CD4-positive, alpha-beta T cell treated with Interleukin-2 at 100 ng/mL for 4 hours (primary cell): ENCODE measurements around the gene KLHL13.
"Not testable (repeated sequence)": the region's sequence is repeated elsewhere in the genome, so short reads cannot be mapped to it uniquely, and the experiment has no call there.

Source experiments
- DNase-seq: peaks from one replicate; pipeline ENCODE4 v3.0.0-alpha.2; 2020; ENCODE audit warnings: low spot score

Gene KLHL13, protein sequence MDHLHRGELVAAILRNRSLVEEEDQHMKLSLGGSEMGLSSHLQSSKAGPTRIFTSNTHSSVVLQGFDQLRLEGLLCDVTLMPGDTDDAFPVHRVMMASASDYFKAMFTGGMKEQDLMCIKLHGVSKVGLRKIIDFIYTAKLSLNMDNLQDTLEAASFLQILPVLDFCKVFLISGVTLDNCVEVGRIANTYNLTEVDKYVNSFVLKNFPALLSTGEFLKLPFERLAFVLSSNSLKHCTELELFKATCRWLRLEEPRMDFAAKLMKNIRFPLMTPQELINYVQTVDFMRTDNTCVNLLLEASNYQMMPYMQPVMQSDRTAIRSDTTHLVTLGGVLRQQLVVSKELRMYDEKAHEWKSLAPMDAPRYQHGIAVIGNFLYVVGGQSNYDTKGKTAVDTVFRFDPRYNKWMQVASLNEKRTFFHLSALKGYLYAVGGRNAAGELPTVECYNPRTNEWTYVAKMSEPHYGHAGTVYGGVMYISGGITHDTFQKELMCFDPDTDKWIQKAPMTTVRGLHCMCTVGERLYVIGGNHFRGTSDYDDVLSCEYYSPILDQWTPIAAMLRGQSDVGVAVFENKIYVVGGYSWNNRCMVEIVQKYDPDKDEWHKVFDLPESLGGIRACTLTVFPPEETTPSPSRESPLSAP

DNA sequence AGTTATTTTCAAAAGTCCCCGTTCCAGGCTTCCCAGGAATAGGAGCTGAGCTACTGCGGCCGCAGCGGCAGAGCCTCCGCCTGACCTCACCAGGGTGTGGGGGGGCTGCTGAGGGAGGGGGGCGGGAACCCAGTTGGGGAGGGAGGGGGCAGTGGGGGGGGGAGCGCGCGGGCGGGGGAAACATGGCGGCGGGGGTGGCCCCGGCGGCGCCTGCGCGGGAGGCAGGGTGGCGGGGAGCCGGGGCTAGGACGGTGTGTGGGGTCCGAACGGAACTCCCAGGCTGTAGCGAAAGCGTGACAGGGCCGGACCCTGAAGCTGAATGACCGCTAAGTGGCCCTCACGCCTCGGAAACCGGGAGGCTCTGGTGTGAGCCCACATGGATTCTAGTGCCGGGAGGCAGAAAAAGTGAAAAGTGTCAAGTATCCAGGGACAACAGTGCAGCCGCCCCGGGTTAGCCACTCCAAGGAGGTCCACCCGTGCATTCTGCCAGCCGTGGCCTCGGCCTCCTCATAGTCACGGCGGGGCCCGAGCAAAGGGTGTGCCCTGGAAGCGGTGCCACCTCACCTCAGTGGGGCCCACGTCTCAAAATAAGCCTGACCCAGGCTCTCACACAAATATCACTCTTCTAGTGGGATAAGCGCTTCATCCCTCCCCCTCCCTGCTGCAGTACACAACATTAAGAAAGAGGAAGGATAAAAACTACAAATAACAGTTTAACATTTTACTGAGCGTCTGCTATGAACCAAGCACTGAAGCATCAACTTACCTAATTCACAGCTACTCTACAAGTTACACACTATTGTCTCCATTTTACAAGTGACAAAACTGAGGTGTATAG, at the start of gene KLHL13:
Gene KLHL13, minus strand, starts transcription at position 98 of the 838 bp plus-strand sequence. CDS start 88,337 bp downstream, outside the sequence.
- DNase-seq = no peak

DNA sequence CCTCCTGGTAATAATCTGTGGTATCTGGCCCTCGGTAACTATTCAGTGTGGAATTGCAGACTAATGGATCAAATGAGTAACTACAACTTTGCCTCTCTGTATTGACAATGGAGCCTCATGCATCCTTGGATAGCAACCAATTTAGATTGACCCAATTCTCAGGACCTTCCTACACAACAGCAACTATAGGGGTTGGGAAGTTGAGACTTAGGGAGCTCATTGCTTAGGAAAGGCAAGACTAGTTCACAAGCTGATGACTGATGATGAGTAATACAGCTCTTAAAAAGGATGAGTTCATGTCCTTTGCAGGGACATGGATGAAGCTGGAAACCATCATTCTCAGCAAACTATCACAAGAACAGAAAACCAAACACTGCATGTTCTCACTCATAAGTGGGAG, 47.5 kb upstream of the KLHL13 start:
- no peak for DNase-seq

DNA sequence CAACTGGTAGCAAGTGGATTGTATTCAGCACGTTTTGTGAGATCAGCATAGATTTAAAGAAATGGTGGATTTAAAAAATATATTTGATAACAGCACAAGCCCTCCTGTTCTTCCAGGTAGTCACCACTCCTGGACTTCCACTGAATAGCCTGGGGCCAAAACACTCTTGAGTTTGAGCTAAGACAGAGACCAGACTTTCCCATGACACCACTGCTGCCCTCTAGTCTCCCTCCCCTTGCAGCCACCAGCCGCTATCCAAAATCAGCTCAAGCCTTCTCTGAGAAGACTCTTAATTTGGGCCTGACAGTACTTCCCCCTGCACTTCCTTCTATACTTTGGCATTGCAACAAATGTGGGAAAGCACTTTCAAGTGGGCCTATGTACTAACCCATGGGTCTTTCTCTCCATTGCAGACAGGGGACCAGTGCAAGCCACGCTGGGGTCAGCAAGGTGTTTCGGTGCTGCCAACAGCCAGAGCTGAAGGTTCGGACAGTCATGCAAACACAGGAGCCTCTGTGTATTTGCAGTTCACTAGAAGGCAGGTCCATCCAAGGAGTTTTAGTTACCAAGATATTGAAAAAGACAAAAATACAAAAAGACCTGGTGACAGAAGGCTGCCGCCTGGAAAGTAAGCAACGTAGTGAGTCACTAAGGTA, 40.5 kb upstream of the KLHL13 start:
- no peak for DNase-seq

DNA sequence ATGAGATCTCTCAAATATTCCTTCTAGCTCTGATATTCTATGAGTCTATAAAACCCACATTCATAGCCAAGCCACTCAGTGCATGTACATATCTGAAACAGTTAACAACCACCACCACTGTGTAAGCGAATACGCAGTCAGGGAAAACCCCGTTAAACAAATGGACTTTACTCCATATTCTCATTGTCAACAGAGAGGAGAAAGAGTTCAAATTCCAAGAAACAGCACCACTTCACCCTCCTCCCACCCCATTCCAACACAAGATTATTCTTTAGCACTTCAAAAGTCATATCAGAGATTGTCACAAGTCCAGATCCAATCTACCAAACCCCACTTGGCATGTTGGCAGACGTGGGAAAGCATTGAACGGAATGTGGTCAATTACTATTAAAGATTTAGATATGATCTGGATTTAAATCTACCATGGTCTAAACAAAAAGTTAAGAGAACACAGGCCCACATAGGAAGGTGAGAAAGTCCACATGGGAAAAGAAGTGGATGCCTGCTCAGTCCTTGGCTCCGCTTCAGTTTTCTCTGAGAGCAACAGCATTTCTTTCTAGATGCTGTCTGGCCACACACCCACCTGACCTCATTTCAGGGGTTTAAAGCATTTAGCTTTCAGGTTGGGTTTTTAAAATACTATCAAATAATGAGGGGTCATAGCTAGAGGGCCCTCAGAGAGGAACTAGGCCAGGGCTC, 39.8 kb upstream of the KLHL13 start:
- no peak for DNase-seq

DNA sequence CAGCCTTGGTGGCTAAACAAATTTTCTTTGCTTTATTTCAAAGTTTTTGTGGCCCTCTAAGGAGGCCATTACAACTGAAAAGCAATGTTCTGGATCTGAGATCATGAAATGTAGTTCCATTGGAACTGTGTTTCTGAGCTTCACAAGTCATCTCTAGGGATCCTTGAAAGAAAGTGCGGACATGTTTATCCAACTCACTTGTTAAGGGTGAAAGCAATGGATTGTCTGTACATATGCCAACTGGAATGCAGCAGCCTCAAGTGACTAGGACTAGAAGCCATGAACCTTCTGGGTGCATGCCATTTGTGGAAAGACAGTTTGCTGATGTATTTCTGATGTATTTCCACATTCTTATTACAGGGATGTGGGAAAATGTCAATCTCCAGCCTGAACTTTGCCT, 36.7 kb upstream of the KLHL13 start:
- no peak for DNase-seq

DNA sequence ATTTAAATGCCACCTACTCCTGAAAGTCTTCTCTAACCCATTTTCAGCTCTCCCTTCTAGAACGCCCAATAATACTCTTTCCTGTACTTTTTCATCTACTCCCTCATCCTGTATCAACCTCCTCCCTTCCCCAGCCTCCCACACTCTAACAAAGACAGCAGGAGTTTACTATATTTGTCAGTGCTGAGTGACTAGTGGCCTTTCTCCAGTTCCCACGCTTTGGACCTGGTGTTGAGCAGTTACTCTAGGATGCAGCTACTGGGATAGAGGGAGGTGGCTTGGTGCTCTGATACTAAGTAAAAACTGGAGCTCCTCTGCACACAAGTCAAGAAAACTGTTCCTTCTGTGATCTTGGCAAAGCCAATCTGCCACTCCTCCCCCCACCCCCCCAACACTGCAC, 36.1 kb upstream of the KLHL13 start:
- no peak for DNase-seq

DNA sequence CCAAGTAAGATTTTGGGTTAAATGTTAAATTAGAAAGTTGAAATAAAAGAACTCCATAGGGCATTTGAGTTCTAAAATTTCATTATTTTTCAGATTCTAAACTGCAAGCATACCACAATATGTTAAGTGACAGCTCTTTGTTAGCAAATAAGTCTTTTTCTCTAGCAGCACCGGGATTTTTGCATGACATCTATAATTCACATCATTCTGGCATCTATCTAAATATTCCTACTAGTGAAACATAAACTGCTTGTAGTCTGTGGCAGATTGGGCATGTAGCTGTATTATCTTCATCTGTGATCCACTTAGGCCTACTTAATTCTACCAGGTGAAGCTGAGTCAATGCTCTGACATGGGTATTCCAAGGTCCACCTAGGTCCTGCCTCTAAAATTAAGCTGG, 32.1 kb upstream of the KLHL13 start:
- DNase-seq = no peak

DNA sequence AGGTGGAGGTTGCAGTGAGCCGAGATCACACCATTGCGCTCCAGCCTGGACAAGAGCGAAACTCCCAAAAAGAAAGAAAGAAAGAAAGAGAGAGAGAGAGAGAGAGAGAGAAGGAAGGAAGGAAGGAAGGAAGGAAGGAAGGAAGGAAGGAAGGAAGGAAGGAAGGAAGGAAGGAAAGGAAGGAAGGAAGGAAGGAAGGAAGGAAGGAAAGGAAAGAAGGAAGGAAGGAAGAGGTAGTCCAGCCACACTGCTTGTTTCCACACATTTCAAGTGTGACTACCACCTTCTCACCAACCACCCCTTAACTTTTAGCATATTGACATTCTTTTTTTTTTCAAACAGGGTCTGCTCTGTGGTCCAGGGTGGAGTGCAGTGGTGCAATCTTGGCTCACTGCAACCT, 31.2 kb upstream of the KLHL13 start:
- DNase-seq = not testable (repeated sequence)

DNA sequence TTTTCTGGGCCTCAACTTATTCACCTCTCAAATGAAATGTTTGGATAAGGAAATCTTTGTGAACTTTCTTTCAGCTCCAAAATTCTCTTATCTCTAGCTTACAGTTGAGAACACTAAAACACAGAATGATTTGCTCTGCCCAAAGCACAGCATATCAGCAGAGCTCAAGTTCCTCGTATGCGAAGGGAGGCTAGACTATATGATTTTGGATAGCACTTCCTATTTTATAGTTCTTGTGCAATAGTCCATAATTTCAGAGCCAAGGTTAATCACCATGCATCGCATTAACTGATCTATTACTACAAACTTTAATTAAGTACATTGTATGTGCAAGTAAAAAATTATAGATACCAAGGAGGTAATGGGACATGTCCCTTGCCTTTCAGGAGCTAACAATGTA, 27.0 kb upstream of the KLHL13 start:
- DNase-seq = no peak

DNA sequence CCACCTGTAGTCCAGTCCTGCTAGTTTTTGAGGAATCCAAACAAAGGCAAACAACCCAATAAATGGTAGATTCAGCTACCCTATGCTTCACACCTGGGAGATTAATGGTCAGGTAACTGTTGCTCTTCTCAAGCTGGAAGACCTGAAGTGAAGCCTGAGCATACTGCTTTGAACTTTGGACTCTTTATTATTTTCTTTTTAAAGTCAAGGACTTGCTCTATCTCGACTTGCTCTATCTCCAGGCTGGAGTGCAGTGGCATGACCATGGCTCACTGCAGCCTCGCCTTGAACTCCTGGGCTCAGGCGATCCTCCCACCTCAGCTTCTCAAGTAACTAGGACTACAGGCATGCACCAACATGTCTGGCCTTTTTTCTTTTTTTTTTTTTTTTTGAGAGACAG, 14.7 kb upstream of the KLHL13 start:
- no peak for DNase-seq

DNA sequence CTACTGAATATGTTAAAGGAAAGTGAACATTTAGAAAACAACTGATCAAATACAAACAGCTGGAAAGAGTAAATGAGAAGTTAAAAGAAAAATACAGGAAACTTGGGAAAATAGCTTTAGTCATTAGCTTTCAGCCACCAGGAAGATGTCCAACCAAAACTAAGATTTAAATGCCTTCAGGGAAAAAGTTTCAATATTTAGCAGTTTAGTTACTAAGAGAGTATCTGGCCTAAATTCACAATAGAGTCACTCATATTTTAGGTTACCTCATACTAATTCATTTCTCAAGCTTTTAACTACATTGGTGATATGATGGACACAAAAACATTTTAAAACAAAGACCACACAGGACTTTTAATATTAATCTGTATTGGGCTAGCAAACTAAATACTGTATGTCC, 13.1 kb upstream of the KLHL13 start:
- DNase-seq = no peak

DNA sequence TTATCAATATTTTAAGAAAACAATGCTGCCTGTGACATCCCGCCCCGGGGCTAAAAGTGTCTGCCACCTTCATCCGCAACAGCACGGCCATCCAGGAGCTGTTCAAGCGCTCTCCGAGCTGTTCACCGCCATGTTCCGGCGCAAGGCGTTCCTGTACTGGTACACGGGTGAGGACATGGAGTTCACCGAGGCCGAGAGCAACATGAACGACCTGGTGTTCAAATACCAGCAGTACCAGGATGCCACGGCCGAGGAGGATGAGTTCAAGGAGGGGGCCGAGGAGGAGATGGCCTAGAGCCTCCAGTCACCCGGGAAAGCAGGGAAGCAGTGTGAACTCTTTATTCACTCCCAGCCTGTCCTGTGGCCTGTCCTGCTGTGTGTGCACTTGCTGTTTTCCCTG, 12.1 kb upstream of the KLHL13 start:
- no peak for DNase-seq

DNA sequence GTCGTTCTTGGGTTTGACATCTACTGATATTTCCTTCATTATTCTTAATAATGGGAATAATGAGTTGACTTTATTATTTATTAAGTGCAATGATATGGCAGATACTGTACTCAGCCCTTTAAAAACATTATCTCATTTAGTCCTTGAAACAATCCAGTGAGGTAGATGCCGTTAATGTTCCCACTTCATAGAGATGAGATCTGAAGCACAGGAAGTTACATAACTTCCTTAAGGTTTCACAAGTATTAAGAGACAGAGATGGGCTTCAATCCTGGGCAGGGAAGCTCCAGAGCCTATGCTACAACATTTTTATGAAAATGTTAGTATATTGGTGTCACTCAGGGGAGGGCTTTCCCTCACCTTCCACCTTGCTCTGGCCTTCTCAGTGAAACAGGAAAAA, 9.7 kb upstream of the KLHL13 start:
- no peak for DNase-seq

DNA sequence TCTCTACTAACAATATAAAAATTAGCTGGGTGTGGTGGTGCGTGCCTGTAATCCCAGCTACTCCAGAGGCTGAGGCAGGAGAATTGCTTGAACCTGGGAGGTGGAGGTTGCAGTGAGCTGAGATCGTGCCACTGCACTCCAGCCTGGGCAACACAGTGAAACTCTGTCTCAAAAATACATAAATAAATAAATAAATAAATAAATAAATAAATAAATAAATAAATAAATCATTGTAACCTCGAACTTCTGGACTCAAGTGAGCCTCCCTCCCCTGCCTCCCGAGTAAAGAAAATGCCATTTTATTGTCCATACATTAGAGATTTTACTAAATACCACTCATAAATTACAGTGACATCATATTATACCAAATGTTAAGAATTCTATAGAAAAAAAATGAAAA, 7.6 kb upstream of the KLHL13 start:
- not testable (repeated sequence) for DNase-seq

DNA sequence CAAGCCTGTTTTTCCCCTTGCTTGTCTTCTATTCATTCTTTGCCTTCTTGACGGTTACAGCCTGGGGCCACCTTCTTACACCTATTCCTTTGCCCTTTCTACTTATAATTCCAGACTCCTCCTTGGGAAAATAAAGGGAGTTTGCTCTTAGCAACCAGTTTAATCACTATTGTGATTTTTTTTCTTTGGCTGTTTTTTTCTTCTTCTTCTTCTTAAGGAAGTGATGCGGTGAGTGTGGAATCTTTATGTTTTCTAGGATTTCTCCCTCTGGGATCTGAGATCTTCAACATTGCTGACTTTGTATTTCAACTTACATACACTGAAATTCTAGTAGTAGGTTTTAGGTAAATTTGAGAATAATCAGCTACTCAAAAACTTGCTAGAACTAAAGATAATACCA, 1.1 kb upstream of the KLHL13 start:
- no peak for DNase-seq

DNA sequence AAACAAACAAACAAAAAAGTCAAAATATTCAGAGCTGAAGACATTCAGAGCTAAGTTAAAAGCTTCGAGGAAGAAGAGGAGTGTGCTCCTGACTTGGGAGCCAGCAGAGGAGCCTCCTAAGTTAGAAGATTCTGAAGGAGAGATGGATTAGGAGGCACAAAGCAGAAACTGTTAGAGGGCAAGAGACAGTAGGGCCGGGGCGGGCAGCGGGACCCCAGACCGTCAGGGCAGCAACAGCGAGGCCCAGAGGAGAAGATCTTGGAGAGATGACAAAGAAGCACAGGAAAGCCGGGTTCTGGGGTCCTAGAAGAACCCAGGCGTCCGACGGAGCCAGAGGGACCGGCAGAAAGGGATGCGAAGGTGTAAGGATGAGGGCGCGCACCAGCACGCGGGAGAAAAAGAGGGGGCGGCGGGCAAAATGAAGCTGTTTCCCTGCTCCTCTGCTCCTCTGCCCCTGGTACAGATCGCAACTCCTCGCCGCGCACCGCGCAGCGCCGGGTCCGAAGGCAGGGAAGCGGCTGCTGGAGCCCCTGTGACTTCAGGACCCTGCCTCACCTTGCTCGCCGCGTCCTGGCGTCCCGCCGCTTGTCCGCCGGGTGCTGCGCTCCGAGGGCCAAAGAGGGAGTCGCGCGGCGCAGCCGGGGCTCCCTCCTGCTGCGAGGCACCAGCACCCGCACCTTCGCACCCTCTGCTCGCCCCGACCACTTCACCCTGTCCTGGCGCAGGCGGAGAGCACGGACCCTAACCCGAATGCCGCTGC, 477 bp downstream of the KLHL13 start:
- DNase-seq = no peak

DNA sequence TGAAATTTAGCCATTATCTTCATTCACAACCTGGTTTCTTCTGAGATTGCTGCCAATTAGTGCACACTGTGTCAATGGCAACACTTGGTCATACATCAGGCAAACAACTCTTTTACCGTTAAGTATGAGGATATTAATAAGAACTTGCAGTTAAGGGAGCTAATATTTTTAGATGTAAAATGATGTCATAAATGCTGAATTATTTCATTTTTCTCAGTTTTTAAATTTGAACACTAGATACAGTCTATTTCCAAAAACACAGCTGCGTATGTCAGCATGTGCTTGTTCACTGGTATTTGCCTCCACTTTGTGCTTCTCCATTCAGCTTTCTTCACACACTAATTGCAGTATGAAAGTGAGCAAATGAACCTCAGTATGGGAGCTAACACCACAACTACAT, 1.6 kb downstream of the KLHL13 start:
- DNase-seq = no peak

DNA sequence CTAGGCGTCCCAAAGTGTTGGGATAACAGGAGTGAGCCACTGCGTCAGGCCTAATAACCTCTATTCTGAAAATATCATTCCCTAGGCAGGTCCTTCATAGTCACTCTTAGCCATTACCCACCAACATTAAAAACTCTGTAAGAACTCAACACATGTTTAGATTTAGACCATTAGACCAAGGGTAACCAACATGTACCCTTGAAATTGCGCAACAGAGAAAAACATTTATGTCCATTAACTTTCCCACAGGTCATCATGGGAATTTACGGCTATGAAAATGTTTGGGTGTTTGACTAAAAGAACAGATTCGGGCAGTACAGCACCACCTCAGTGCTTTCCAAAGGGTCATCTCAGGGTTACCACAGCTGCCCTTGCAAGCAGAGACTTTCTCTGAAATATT, 7.5 kb downstream of the KLHL13 start:
- DNase-seq = no peak

DNA sequence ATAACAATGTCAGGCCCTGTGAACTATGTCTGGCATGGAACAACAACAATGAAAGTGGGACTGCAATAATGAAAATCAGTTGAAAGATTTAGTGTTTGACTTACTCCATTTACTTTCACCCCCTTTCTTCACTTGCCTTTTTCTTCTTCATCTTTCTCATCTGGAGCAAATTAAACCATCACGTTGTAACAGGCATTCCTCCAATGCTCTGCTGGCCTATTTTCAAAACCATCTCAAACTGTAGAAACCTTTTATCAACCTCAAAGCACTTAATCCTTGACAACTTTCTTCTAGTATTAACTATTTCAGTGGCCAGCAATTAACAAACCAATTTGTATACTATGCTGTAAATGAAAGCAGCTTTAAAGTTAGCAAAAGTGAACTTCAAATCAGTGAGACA, 8.3 kb downstream of the KLHL13 start:
- no peak for DNase-seq

DNA sequence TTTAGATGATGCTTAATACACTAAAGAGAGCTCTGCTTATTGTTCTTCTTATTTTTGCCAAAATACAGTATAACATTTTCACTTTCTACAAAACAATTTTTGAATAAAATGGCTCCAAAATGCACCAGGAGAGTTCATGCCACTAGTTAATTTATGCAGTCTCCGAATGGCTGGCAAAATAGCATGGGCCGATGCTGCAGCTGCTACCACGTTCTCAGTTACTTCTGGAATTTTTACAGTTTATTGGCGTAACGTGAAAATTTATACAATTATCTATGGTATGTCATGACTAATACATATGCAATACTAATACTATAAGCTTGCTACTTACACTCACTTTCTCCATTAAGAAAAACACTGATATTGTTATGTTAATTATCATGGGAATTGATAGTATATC, 16.5 kb downstream of the KLHL13 start:
- no peak for DNase-seq

DNA sequence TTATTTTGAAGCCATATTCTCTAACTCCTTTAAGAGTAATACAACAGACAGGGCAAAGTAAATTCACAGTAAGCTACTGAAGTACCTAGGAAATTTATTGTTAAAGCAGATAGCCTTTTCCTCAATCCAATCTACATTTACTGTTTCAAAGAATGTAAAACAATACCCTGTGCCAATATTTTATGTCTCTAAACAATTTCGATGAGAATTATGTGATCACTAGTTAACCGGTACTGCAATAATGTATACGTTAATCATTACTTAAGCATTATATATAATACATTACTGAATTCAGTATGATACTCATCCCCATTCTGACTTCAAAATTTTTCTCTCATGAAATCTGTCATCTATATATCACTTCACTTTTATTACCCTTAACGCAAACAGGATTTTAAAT, 28.5 kb downstream of the KLHL13 start:
- no peak for DNase-seq
